ENCODE results near the gene NR1H2.

NR1H2 gene

DNA sequence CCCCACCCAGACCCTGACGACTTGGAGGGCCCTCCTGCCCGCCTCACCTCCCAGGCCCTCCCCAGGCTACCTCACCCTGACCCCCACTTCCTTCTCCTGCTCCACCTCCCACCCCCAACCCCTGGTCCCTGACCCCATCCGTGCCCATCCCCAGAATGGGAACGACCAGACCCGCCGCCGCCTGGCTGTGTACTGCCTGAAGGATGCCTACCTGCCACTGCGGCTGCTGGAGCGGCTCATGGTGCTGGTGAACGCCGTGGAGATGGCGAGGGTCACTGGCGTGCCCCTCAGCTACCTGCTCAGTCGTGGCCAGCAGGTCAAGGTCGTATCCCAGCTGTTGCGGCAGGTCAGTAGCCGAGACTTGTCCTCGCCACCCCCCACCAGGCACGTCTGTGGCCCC is 30.6 kb downstream of the NR1H2 start:
- DNase-seq, result no peak

DNA sequence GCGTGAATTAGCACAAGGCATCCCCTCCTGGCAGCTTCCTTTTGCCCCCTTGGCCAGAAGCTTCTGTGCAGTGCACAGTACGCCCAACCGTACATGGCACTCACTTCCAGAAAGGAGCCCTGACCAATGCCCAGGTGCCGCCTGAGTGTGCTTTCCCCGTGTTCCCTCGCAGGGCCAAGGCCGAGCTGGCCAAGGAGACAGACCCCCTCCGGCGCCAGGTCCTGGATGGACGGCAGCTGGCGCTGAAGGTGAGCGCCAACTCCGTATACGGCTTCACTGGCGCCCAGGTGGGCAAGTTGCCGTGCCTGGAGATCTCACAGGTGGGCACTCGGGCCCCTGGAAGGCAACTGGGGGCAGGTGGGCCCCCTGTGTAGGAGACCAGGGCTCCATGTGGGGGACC is 33.1 kb downstream of the NR1H2 start:
- no peak for DNase-seq

DNA sequence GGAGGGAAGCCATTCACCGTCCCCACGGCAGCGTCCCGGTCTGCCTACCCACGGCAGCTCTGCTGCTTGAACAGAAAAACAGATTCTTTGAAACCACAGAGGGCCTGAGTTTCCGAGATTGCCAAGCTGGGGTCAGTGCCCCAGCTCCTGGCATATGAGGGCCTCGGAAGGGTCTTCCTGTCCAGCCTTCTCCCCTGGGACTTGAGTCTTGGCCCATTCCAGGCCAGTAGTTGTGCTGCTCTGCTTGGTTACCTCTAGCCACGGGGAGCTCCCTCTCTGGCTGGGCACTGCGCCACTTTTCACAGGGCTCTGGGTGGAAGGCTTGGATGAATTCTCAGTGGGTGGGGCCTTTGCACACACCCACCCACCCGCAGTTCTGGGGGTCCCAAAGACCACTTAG is 33.9 kb downstream of the NR1H2 start:
- no peak for DNase-seq

DNA sequence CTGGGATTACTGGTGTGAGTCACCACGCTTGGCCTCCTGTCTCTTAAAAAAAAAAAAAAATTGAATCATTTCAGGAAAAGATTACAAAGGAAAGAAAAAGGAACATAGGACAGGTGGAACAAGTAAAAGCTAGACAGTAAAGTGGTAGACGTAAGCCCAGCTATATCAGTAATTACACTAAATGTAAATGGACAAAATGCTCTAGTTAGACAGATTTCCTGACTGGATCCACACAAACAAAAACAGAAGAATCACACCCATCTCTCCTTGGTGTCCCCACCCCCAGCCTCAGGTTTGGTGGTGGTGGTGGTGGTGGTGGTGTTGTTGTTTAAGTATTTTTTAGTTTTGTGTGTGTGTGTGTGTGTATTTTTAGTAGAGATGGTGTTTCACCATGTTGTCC is 36.2 kb downstream of the NR1H2 start:
- no peak for DNase-seq

DNA sequence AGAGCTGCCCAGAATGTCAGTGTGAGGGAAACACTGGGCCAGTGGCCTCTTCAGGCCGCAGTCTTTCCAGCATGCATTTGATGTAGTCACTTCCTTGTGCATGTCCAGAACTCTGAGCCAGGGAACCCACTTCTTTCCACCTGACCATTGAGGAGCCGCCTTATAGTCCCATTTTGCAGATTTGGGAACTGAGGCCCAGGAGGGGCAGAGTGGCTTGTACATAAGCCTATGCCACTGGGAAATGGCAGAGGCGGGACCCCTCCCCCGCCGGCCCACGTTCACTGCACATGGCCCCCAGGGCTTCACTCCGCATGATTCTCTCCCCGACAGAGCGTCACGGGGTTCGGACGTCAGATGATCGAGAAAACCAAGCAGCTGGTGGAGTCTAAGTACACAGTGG is 36.8 kb downstream of the NR1H2 start:
- DNase-seq, result no peak

DNA sequence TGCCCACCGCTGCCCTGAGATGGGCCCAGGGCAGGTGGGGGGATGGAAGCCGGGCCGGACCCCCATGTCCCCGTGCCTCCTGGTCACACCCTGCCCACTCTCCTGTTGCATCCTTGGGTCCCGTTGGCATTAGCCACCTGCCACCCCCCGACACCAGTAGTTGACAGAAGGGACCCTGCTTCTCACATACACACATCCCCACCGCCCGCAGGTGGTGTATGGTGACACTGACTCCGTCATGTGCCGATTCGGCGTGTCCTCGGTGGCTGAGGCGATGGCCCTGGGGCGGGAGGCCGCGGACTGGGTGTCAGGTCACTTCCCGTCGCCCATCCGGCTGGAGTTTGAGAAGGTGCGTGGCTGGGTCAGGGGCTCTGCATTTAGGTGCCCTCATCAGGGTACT is 37.3 kb downstream of the NR1H2 start:
- DNase-seq, result no peak

DNA sequence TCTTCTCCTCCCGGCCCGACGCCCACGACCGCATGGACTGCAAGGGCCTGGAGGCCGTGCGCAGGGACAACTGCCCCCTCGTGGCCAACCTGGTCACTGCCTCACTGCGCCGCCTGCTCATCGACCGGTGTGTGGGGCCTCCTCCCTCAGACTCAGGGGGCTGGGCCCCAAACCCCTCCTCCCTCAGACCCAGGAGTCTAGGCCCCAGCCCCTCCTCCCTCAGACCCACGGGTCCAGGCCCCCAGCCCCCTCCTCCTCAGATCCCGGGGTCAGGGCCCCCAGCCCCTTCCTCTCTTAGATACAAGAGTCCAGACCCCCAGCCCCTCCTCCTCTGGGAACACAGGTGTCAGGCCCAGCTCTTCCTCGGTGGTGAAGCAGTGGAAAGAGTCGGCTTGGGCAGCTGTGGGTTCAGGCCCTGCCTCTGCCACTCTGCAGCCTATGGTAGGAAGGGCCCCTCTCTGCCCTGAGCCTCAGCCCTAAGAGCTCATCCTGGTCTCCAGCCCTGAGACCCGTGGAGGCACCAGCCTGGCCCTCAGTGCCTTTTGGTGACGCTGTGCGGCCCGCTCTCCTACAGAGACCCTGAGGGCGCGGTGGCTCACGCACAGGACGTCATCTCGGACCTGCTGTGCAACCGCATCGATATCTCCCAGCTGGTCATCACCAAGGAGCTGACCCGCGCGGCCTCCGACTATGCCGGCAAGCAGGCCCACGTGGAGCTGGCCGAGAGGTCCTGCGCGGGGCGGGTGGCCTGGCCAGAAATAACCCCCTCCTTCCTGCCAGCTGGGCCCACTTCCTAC is 38.8 kb downstream of the NR1H2 start:
- DNase-seq, result peak; percentile 79 to 87

DNA sequence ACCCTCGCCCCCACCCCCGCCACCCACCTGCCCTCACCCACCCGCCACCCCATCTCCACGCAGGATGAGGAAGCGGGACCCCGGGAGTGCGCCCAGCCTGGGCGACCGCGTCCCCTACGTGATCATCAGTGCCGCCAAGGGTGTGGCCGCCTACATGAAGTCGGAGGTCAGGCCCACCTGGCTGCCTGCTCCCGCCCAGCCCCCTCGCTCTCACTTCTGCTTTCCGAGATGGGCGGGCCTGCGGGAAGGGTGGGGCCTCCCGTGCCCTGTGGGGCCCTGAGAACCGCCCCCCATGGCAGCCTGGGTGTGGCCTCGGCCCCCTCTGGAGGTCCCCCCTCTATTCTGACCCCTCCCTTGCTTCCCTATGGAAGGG is 39.4 kb downstream of the NR1H2 start:
- DNase-seq, result peak in 1 of 2 donors; percentile 17

DNA sequence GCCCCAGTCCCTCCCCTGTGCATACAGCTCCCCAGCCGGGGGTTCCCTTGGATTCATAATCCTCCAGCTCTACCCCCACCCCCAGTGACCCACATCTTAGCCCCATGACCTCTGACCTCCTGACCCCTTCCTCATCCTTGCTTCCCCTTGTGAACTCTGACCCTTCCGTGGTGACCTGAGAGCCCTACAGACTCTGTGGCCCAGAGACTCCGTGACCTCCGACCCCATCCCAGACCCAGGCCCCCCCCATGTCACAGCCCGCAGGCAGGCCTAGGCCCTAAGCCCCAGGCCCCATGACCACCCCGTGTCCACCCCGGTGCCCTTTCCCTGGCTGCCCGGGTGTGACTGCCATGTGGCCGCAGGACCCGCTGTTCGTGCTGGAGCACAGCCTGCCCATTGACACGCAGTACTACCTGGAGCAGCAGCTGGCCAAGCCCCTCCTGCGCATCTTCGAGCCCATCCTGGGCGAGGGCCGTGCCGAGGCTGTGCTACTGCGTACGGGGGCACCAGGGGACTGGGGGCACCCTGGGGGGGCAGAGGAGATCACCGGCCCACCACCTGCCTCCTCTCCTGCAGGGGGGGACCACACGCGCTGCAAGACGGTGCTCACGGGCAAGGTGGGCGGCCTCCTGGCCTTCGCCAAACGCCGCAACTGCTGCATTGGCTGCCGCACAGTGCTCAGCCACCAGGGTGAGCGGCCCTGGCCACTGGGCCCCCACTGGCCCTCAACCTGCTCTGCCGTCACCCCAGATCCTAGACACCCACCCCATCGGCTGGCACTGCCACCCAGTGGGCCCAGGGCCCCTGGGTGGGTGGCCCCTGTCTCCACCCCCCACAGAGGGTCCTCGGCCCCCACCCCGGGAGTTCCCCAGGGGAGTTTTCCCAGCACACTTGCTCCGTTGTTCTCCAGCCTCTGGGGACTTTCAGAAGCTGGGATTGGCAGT is 40.0 kb downstream of the NR1H2 start:
- DNase-seq, result no peak

DNA sequence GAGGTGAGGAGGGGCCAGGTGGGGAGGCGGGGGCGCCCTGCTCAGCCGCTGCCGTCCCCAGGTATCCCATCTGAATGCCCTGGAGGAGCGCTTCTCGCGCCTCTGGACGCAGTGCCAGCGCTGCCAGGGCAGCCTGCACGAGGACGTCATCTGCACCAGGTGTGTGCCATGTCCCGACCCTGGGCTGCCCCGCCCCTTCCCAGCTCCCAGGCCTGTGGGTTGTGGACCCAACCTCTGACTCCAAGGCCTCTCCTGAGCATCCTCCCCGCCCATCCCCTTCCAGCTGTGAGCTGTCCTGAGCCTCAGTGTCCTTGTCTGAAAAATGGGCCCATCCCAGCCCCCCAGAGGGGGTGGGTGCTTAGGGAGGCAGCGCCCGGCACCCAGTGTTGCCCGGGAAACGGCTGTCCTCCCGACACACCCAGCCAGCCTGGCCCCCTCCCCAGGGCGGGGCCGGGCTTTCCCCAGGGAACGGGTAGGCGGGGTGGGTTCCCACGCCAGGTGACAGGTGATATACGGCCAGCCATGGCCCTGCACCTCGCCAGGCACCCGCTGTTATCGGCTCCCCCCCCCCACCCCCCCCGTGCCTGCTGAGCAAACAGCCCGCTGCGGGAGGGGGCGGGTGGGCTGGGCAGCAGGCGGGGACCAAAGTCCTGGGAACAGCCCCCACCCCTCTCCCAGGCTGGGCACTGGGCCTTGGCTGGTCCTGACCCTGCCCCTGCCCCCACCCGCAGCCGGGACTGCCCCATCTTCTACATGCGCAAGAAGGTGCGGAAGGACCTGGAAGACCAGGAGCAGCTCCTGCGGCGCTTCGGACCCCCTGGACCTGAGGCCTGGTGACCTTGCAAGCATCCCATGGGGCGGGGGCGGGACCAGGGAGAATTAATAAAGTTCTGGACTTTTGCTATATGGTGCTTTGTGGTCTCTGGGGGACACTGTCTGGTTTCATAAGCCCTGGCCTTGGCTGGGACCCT is 41.1 kb downstream of the NR1H2 start:
- peak in 1 of 2 donors; percentile 16 for DNase-seq

DNA sequence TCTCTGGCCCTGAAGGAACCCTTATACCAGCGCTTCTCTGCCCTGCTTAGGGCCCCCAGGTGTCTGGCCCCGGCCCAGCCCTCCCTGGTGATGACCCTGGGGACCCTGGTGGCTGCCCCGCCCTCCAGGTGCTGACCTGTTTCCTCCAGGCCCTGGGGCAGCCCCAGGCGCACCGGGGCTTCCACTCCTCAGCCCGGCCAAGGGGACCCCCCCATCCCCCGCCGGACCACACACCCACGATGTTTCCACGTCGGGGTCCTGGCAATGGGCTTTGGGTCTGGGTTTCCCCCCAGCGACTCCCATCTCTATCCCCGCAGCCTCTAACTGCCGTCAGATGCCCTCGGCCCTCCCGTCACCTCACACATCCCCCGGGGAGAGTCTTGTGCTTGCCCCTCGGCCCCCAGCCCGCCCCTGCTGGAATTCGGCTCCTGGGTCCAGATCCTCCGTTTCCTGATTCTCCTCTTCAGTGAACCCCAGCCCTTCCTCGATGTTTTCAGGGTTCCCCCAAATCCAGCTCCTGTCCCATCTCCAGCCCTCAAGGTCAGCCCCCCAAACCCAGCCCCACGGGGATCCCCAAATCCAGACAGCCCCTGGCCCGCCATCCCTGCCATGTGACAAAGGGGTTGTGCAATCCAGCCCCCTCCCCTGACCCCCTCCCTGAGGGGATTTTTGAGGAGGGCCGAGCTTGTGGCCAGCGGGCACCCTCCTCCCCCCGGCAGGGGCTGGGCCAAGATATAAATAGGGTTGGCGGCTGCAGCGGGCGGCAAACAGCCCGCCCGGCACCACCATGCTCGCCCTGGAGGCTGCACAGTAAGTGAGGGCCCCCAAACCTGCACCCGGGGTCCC is 42.1 kb downstream of the NR1H2 start, which contains the start of gene SPIB:
Gene SPIB (plus strand): TSS at position 763 of the 846 bp plus-strand sequence. CDS start 25 bp downstream, at position 788.
- DNase-seq, result peak in 1 of 2 donors; percentile 13

DNA sequence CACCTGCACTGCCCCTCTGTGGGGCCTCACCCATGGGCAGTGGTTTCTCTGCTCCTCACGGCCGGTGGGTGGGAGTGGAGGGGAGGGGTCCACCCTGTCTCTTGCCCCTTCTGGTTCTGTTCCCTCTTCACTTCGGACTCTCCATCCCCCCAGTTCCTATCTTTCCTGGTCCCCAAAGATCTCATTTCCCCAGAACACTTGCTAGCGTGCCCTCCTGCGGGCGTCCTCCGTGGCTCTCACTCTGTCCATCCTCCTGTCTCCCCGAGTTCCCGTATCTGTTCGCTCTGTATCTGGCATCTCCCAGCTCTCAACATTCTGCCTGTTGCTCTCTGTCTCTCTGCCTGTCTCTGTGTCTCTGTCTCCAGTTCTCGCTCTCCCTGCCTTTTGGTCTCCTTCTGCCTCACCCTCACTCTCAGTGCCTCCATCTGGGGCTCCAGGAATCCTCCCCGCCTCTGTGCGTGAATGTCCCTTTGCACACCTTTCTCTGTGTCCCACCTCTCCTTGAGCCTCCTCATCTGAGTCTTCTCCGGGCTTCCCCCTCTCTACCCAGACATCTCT is 42.8 kb downstream of the NR1H2 start:
- DNase-seq, result no peak

DNA sequence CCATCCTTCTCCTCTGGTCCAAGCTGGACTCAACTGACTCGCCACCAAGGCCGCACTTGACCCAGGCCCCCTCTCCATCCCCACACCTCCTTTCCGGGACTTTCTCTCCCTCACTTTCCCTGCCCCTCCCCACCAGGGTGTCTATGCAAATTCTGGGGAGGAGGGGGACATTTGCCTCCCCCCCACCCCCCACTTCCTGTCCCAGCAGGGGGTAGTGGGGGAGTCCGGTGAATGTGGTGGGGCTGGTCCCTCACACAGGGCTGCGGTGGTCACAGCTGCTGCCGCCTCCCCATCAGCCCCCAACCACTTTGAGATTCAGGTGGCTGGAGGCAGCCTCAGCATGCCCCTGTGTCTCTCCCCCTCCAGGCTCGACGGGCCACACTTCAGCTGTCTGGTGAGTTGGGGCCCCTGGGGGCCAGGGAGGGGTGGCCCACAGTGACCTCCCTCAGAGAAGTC is 43.4 kb downstream of the NR1H2 start:
- DNase-seq, result no peak

DNA sequence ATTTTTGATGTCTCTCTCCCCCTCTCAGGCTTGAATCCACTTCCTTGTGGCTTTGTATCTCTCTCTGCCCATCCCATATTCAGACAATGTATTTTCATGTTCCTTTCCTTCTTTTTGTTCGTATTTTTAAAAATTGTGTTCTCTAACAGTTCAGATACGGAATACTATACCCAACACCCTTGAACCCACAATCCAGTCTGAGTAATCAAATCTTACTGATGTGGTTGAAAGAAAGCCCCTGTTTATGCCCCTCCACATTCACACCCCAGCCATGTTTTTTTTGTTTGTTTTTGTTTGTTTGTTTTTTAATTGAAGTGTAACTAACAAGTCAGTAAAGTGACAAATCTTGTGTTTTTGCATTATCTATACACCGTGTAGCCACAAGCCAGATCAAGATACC is 43.9 kb downstream of the NR1H2 start:
- DNase-seq, result no peak

DNA sequence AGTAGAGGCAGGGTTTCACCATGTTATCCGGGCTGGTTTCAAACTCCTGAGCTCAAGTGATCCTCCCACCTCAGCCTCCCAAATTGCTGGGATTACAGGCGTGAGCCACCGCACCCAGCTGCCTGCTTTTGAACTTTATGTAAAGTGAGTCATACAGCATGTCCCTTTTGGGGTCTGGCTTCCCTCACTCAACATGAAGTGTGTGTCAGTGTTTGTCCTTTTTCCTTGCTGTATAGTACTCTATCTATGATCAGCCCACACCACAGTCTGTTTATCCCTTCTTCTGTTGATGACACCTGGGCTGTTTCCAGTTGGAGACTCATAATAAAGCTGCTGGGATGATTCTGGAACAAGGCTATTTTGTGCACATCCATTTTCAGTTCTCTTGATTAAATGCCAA is 44.6 kb downstream of the NR1H2 start:
- no peak for DNase-seq

DNA sequence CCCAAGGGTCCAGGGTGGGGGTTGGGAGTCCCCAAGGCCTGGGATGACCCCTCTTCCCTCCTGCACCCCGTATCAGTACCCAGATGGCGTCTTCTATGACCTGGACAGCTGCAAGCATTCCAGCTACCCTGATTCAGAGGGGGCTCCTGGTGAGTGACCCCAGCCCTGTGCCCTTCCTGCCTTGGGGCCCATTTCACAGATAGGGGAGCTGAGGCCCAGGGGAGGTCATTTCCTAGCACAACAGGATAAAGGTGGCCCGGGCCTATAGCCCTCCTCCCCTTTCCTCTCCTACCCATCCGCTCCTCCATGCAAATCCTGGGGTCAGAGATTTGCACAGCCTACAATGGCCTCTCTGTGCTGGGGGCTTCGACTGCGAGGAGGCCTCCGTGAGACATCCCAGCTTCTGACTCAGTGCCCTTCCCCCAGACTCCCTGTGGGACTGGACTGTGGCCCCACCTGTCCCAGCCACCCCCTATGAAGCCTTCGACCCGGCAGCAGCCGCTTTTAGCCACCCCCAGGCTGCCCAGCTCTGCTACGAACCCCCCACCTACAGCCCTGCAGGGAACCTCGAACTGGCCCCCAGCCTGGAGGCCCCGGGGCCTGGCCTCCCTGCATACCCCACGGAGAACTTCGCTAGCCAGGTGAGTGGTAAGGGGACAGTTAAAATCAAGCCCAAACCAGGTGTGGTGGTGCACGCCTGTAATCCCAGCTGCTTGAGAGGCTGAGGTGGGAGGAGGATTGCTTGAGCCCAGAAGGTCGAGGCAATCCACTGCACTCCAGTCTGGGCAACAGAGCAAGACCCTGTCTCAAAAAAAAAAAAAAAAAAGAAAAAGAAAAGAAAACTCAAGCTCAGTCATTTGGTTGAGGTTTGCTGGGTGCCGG is 46.4 kb downstream of the NR1H2 start:
- DNase-seq, result no peak

DNA sequence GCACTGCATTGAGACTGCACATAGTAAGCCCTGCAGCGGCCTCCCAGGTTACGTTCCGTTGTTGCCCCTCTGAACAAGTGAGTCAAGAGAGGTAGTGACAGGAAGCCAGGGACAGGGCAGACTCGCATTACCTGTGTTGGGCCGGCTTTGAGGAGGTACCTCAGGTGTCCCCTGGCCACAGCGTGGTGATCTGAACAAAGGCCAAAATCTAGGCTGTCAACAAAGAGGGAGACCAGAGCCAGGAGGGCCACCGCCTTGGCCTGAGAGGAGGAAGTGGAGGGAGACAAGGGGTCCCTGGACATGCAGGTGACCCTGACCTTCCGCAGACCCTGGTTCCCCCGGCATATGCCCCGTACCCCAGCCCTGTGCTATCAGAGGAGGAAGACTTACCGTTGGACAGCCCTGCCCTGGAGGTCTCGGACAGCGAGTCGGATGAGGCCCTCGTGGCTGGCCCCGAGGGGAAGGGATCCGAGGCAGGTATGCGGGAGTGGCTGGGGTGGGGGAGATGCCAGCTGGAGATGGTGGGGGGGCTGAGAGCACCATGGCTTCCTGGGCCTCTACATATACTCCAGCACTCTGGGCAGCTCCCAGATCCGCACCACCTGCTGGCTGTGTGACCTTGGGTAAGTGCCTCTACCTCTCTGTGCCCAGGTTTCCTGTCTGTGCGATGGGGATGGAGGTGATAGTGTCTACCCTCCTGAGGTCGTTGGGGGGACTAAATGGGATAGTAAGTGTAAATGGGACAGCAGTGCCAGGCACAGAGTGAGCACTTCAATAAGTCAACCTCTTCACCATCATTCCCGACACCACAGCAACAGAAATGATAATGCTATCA is 47.2 kb downstream of the NR1H2 start:
- DNase-seq, result no peak

DNA sequence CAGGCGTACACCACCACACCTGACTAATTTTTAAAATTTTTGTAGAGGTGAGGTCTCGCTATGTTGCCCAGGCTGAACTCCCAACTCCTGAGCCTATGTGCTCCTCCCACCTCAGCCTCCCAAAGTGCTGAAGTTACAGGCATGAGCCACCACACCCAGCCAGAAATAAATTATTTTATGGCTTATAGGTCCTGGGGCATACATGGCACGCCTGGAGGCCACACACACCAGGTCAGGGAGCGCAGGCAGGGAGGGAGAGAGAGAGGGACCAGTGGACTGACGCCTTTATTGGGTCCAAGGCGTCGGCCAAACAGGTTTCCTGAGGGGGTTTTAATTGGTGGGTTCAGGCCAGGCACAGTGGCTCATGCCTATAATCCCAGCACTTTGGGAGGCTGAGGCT is 49.3 kb downstream of the NR1H2 start:
- no peak for DNase-seq

DNA sequence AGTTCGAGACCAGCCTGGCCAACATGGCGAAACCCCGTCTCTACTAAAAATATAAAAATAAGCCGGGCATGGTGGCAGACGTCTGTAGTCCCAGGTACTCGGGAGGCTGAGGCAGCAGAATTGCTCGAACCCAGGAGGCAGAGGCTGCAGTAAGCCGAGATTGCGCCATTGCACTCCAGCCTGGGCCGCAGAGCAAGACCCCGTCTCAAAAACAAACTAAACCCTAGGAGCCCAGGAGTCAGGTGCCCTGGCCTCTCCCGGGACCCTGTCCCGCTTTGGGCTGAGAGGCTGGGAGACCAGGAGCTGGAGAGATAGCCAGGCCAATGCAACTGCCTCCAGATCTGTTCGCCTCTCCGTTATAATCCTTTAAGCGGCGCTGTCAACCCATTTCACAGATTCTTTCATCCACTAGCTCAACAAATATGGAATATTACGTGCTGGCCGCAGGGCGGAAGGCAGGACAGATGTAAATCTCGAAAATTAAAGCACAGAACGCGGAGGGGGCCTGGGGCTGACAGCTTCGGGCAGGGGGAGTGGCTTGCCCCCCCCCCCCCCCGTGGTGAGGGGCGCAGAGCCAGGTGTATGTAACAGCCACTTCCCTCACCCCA is 51.2 kb downstream of the NR1H2 start:
- DNase-seq, result no peak
